Thyroid gland (tissue), 4 donors: ENCODE data around the gene CGN.

ENCODE experiments used
- CTCF ChIP-seq, 6 experiments: fragments of 200-600 bp in 3 of 6; fragments of 450-650 bp in 3 of 6; sonication (generic) in 3 of 6; IDR thresholded peaks; one replicate each; pipeline ENCODE4 v1.5.1; 2016 to 2019; ENCODE audit warnings: antibody characterized with exemption in 6 of 6, mild to moderate bottlenecking in 2 of 6, inconsistent platforms in 1 of 6, moderate library complexity in 1 of 6
- POLR2A ChIP-seq, 2 donors: fragments of 450-650 bp; IDR thresholded peaks; one replicate each; pipeline ENCODE4 v1.6.1; 2017; ENCODE audit warnings: antibody characterized with exemption in 2 of 2, mild to moderate bottlenecking in 2 of 2, moderate library complexity in 1 of 2

GRCh38 chr1:151476083-151476482 lies 35.1 kb upstream of the CGN start:
- no peak for TF ChIP-seq CTCF (IDR thresholded peaks at IDR 0.05)
- no peak for TF ChIP-seq POLR2A (IDR thresholded peaks at IDR 0.05)
